H1 (cell line): ENCODE results near the gene POGZ. TPM values are rescaled to one million over a fixed set of nuclear protein-coding genes. Genes with fewer than 3 reads are reported as not detected.
A peak's percentile ranks its signal among the peaks of the same experiment; 100 is the strongest.

Experiments
- CTCF ChIA-PET: fragments of 300-600 bp; sonication (Branson Sonifier 250); formaldehyde crosslinking; loops from one replicate; lab custom pipeline; 2021; ENCODE audit not compliant: partially characterized antibody; lab: Charles Lee
- POLR2A ChIA-PET: fragments of 300-600 bp; sonication (Branson Sonifier 250); formaldehyde crosslinking; loops from one replicate; lab custom pipeline; 2021; ENCODE audit warnings: inconsistent platforms; ENCODE audit not compliant: partially characterized antibody; lab: Charles Lee
- DNase-seq, 2 experiments: peaks; one replicate each; pipeline versions ENCODE4 v3.0.0 to v3.0.0-alpha.2; 2010 to 2022; ENCODE audit warnings: low spot score in 2 of 2, low read depth in 1 of 2, mixed read lengths in 1 of 2
- FAIRE-seq: peaks from 2 replicates; lab custom pipeline; 2011; peaks lifted over from hg19 to GRCh38; lab: Jason Lieb, UNC
- H2AFZ ChIP-seq: 2 replicates; pipeline ENCODE4 v1.8.1; 2012; ENCODE audit warnings: low read length, inconsistent platforms
- H2AK5ac ChIP-seq: 2 replicates; pipeline ENCODE4 v1.6.1; 2013; ENCODE audit warnings: low read depth, low read length
- H2BK120ac ChIP-seq: replicated peaks from 2 replicates; pipeline ENCODE3; 2013; ENCODE audit warnings: low read depth, low read length, inconsistent platforms
- H2BK12ac ChIP-seq: 2 replicates; pipeline ENCODE4 v1.6.1; 2013; ENCODE audit warnings: low read depth, low read length
- H2BK15ac ChIP-seq: 2 replicates; pipeline ENCODE4 v1.6.1; 2013; ENCODE audit warnings: low read length
- H2BK20ac ChIP-seq: 2 replicates; pipeline ENCODE4 v1.6.1; 2013; ENCODE audit warnings: low read length
- H2BK5ac ChIP-seq: 2 replicates; pipeline ENCODE4 v1.6.1; 2013; ENCODE audit warnings: low read depth, low read length
- H3K14ac ChIP-seq: 2 replicates; pipeline ENCODE4 v1.6.1; 2013; ENCODE audit warnings: inconsistent platforms; ENCODE audit not compliant: insufficient read length
- H3K18ac ChIP-seq: 2 replicates; pipeline ENCODE4 v1.6.1; 2013; ENCODE audit warnings: low read length; ENCODE audit errors: extremely low read depth
- H3K23ac ChIP-seq: 2 replicates; pipeline ENCODE4 v1.6.1; 2013; ENCODE audit warnings: inconsistent platforms; ENCODE audit not compliant: insufficient read length
- H3K23me2 ChIP-seq: 2 replicates; pipeline ENCODE4 v1.6.1; 2013; ENCODE audit warnings: low read depth, low read length
- H3K27ac ChIP-seq: 2 replicates; pipeline ENCODE4 v1.6.1; 2011; ENCODE audit warnings: low read depth, low read length, inconsistent platforms
- H3K27me3 ChIP-seq, 4 experiments: replicated peaks in 1 of 4; 1 replicate in 1 of 4; 2 replicates in 3 of 4; pipeline versions ENCODE4 v1.6.1 to v1.8.1; 2011 to 2013; ENCODE audit warnings: low read length in 3 of 4, mild to moderate bottlenecking in 3 of 4, inconsistent platforms in 2 of 4, mixed read lengths in 2 of 4, moderate library complexity in 1 of 4; ENCODE audit not compliant: control insufficient read depth in 3 of 4, insufficient read depth in 3 of 4; ENCODE audit errors: extremely low read depth in 1 of 4
- H3K36me3 ChIP-seq, 4 experiments: 2 replicates each; pipeline versions ENCODE4 v1.6.1 to v1.8.1; 2011 to 2013; ENCODE audit warnings: mild to moderate bottlenecking in 4 of 4, low read length in 3 of 4, moderate library complexity in 2 of 4, control low read depth in 1 of 4, inconsistent platforms in 1 of 4; ENCODE audit not compliant: insufficient read depth in 4 of 4, control insufficient read depth in 2 of 4
- H3K4ac ChIP-seq: replicated peaks from 2 replicates; pipeline ENCODE3; 2013; ENCODE audit warnings: low read length, low read depth, mixed read lengths, inconsistent platforms; ENCODE audit not compliant: insufficient read length
- H3K4me1 ChIP-seq, 4 experiments: replicated peaks in 1 of 4; 1 replicate in 1 of 4; 2 replicates in 3 of 4; pipeline versions ENCODE4 v1.6.1 to v1.8.1; 2011 to 2013; ENCODE audit warnings: low read length in 3 of 4, inconsistent platforms in 2 of 4, mixed read lengths in 1 of 4; ENCODE audit not compliant: insufficient read depth in 4 of 4, control insufficient read depth in 3 of 4
- H3K4me2 ChIP-seq, 2 experiments: 2 replicates each; pipeline versions ENCODE4 v1.6.1 to v1.8.1; 2011 to 2013; ENCODE audit warnings: low read depth in 2 of 2, low read length in 2 of 2, control low read depth in 1 of 2, inconsistent platforms in 1 of 2, mild to moderate bottlenecking in 1 of 2; ENCODE audit not compliant: insufficient read depth in 1 of 2
- H3K4me3 ChIP-seq, 4 experiments: fragments of 200-600, 300-600 bp in 1 of 4; sonication (generic), shearing (Covaris generic), sonication (Bioruptor Twin) in 1 of 4; 2 replicates each; pipeline versions ENCODE4 v1.5.1 to v1.8.1; 2011 to 2016; ENCODE audit warnings: low read length in 4 of 4, low read depth in 3 of 4, control low read depth in 2 of 4, inconsistent platforms in 2 of 4, mild to moderate bottlenecking in 2 of 4, mixed read lengths in 1 of 4, moderate library complexity in 1 of 4; ENCODE audit not compliant: insufficient read depth in 2 of 4; ENCODE audit errors: extremely low read depth in 1 of 4
- H3K56ac ChIP-seq: replicated peaks from 2 replicates; pipeline ENCODE3; 2013; ENCODE audit warnings: low read depth, mild to moderate bottlenecking, mixed read lengths, low read length, inconsistent platforms; ENCODE audit not compliant: insufficient read length
- H3K79me1 ChIP-seq: 2 replicates; pipeline ENCODE4 v1.6.1; 2013; ENCODE audit warnings: low read depth, low read length, control low read depth
- H3K79me2 ChIP-seq, 2 experiments: 2 replicates each; pipeline versions ENCODE4 v1.6.1 to v1.8.1; 2012 to 2013; ENCODE audit warnings: low read length in 2 of 2, mild to moderate bottlenecking in 2 of 2, inconsistent platforms in 1 of 2; ENCODE audit not compliant: insufficient read depth in 2 of 2, control insufficient read depth in 1 of 2
- H3K9ac ChIP-seq, 4 experiments: replicated peaks in 1 of 4; 1 replicate in 1 of 4; 2 replicates in 3 of 4; pipeline versions ENCODE4 v1.6.1 to v1.8.1; 2011 to 2013; ENCODE audit warnings: low read depth in 3 of 4, low read length in 3 of 4, control low read depth in 2 of 4, mild to moderate bottlenecking in 2 of 4, moderate library complexity in 2 of 4, inconsistent platforms in 1 of 4; ENCODE audit errors: extremely low read depth in 1 of 4
- H3K9me3 ChIP-seq, 2 experiments: 2 replicates each; pipeline versions ENCODE4 v1.6.1 to v1.8.1; 2012 to 2013; ENCODE audit warnings: mild to moderate bottlenecking in 2 of 2, moderate library complexity in 2 of 2, control low read depth in 1 of 2, inconsistent platforms in 1 of 2, low read depth in 1 of 2, low read length in 1 of 2, mixed read lengths in 1 of 2; ENCODE audit not compliant: insufficient read depth in 2 of 2
- H4K20me1 ChIP-seq, 2 experiments: replicated peaks in 1 of 2; 2 replicates each; pipeline versions ENCODE3 to v1.8.1; 2011 to 2013; ENCODE audit warnings: inconsistent platforms in 2 of 2, low read length in 2 of 2, mild to moderate bottlenecking in 1 of 2; ENCODE audit not compliant: insufficient read depth in 2 of 2, control insufficient read depth in 1 of 2
- H4K5ac ChIP-seq: 2 replicates; pipeline ENCODE4 v1.6.1; 2013; ENCODE audit warnings: low read length, low read depth, mixed read lengths, inconsistent platforms; ENCODE audit not compliant: insufficient read length
- H4K8ac ChIP-seq: 2 replicates; pipeline ENCODE4 v1.8.0; 2013; ENCODE audit warnings: mild to moderate bottlenecking, moderate library complexity, low read length, inconsistent platforms; ENCODE audit not compliant: insufficient read depth; ENCODE audit errors: extremely low read depth
- H4K91ac ChIP-seq: replicated peaks from 2 replicates; pipeline ENCODE3; 2013; ENCODE audit warnings: low read length, mixed read lengths, inconsistent platforms; ENCODE audit not compliant: insufficient read length
- MAX ChIP-seq: IDR thresholded peaks from 2 replicates; pipeline ENCODE4 v1.6.1; 2012; ENCODE audit warnings: inconsistent platforms
- SAP30 ChIP-seq: fragments of 300-600 bp; sonication (generic); IDR thresholded peaks from 2 replicates; pipeline ENCODE4 v1.7.1; 2012; ENCODE audit warnings: low read length, moderate library complexity, mild to moderate bottlenecking, inconsistent platforms; ENCODE audit not compliant: insufficient read depth, insufficient replicate concordance
- SIN3A ChIP-seq, 2 experiments: IDR thresholded peaks in 1 of 2; conservative IDR thresholded peaks in 1 of 2; 2 replicates each; pipeline ENCODE4 v1.6.1; 2011 to 2012; ENCODE audit warnings: low read length in 2 of 2, improper control_type of control experiment in 1 of 2, low read depth in 1 of 2, mild to moderate bottlenecking in 1 of 2
- SP4 ChIP-seq: IDR thresholded peaks from 2 replicates; pipeline ENCODE4 v1.6.1; 2012; ENCODE audit warnings: low read length, inconsistent platforms
- WGBS, 2 experiments: shearing (Covaris generic) in 1 of 2; methylation state at CpG; one replicate each; pipeline versions ENCODE4 v1.1.6 to v1.1.7; 2013 to 2015; ENCODE audit warnings: low lambda C conversion rate in 2 of 2, mixed read lengths in 2 of 2, inconsistent platforms in 1 of 2, low coverage in 1 of 2, missing lambda C conversion rate in 1 of 2; ENCODE audit not compliant: insufficient replicate concordance in 2 of 2, insufficient coverage in 1 of 2, insufficient read length in 1 of 2; ENCODE audit errors: extremely low coverage in 1 of 2, missing lambda C conversion rate in 1 of 2; 5-methylcytosine and 5-hydroxymethylcytosine counted together
- polyA plus RNA-seq, 7 experiments: library from polyadenylated mRNA; depleted of rRNA in 3 of 7; stranded (reverse) in 5 of 7; unstranded in 2 of 7; fragments of >200 nt in 5 of 7; fragments of 200-250 nt in 2 of 7; gene quantifications; 1 replicate in 5 of 7; 2 replicates in 1 of 7; 4 replicates in 1 of 7; pipeline versions ENCODE4 v1.2.1 to v1.2.3, GENCODE V29; 2011 to 2013; ENCODE audit warnings: missing spikeins in 2 of 7, mixed read lengths in 2 of 7
- total RNA-seq: library from RNA; stranded (reverse); fragmentation: NEBNext Ultra II Directional; extraction: Animal tissue kit (Norgen Biotek cat#: 25700); gene quantifications from 2 replicates; pipeline ENCODE4 v1.2.1, GENCODE V29; 2021

The POGZ gene
- total and polyA plus RNA-seq, 2 of the 8 experiments (the other 6 are each of a cell fraction or from before 2014, with no cell fraction given): 66.4 to 105 TPM

- Histone ChIP-seq H2AFZ (peak overlapping the region; percentile 14; the same call in 1 of the 2 replicates), H3K9ac (peak overlapping the region in 2 of 4 experiments; percentile 28 to 49; a peak in 3 of 7 replicates), H3K36me3 (no peaks in the 10 kb centered on the region; a peak in 1 of 8 replicates), H4K5ac (no peak overlapping the region), H3K14ac (no peak overlapping the region), H2AK5ac (0 out of 2 replicates have a peak overlapping the region, but pooled peaks have one; percentile 1), H3K9me3 (no peaks in the 10 kb centered on the region), H3K79me1 (no peaks in the 10 kb centered on the region), H3K23me2 (peaks cover 2% of the 10 kb centered on the region; the same call in 1 of the 2 replicates), H3K4ac (peak overlapping the region; percentile 96), H3K27ac (no peak overlapping the region), H4K20me1 (no peaks in the 10 kb centered on the region), H4K8ac (peak overlapping the region; percentile 14; the same call in 1 of the 2 replicates), H4K91ac (peak overlapping the region; percentile 77), H2BK120ac (peak overlapping the region; percentile 85), H3K23ac (no peak overlapping the region), H3K18ac (no peak overlapping the region), H3K4me3 (no peak overlapping the region), H3K56ac (peak overlapping the region; percentile 53), H2BK12ac (peak overlapping the region; percentile 13; the same call in 1 of the 2 replicates), H3K79me2 (no peaks in the 10 kb centered on the region), H2BK15ac (peak overlapping the region; percentile 95; the same call in 1 of the 2 replicates), H3K27me3 (no peaks in the 10 kb centered on the region), H2BK20ac (no peak overlapping the region; the same call in 1 of the 2 replicates), H2BK5ac (no peak overlapping the region), H3K4me2 (no peak overlapping the region; a peak in 1 of 4 replicates), H3K4me1 (peaks cover 0 to 11% (median 8%) of the 10 kb centered on the region in 4 experiments; a peak in 6 of 7 replicates)
- no peak for TF ChIP-seq SAP30
- TF ChIP-seq SIN3A (conservative IDR thresholded peaks at IDR 0.05 in 1 of 2, IDR thresholded peaks at IDR 0.05 in 1 of 2; ENCODE audit: low read depth in 1 of 2, low read length in 2 of 2): no peak
- TF ChIP-seq MAX: no peak
- TF ChIP-seq SP4: no peak
- ChIA-PET CTCF (interaction anchor here (0.7 to 1.3 kb wide), 3 partner anchors 25 to 34 kb away, joined by 3 read pairs; no protein-coding TSS in a partner anchor), POLR2A (interaction anchor here (0.6 to 2.1 kb wide), 8 partner anchors 8 to 76 kb away, joined by 3 to 12 read pairs (median 4); partner anchors contain the start of genes PI4KB, PSMB4 and RFX5)
- WGBS, 2 experiments: 96% methylated on average over 14 of the region's 14 CpGs; no CpG with 5 or more reads in 1 of the 2 experiments
- FAIRE-seq (no peak), DNase-seq (no peak)
These were observed 86.1 kb downstream of the POGZ start for GRCh38 chr1:151373196-151373595.
